Stomach (tissue), 9 donors: Measurements from ENCODE around the gene TTBK2. TPM values are rescaled to one million over a fixed set of nuclear protein-coding genes. Genes with fewer than 3 reads are reported as not detected.

Experiments used
- DNase-seq, 2 donors: peaks; one replicate each; pipeline versions ENCODE4 v3.0.0 to v3.0.0-alpha.2; 2013 to 2019
- H3K27ac ChIP-seq, 5 donors: fragments of 200-600 bp in 4 of 5; sonication (generic) in 4 of 5; one replicate each; pipeline ENCODE4 v1.5.1; 2013 to 2019; ENCODE audit warnings: mild to moderate bottlenecking in 1 of 5, moderate library complexity in 1 of 5
- H3K27me3 ChIP-seq, 3 donors: fragments of 200-600 bp; sonication (generic); one replicate each; pipeline ENCODE4 v1.5.1; 2017 to 2019; ENCODE audit warnings: mixed run types in 1 of 3
- H3K36me3 ChIP-seq, 4 donors: fragments of 200-600 bp; sonication (generic); 1 replicate in 3 of 4; 2 replicates in 1 of 4; pipeline ENCODE4 v1.5.1; 2016 to 2019
- H3K4me1 ChIP-seq, 4 donors: fragments of 200-600 bp; sonication (generic); one replicate each; pipeline ENCODE4 v1.5.1; 2016 to 2019
- H3K4me3 ChIP-seq, 4 donors: fragments of 200-600 bp; sonication (generic) in 3 of 4; one replicate each; pipeline ENCODE4 v1.5.1; 2016 to 2019; ENCODE audit warnings: mild to moderate bottlenecking in 1 of 4
- H3K9me3 ChIP-seq, 4 donors: fragments of 200-600 bp; sonication (generic); one replicate each; pipeline ENCODE4 v1.5.1; 2016 to 2019
- EP300 ChIP-seq: sonication (generic); formaldehyde crosslinking; IDR thresholded peaks from one replicate; pipeline ENCODE4 v1.6.1; 2017; ENCODE audit warnings: antibody characterized with exemption
- POLR2A ChIP-seq, 4 donors: fragments of 450-650 bp; IDR thresholded peaks; one replicate each; pipeline ENCODE4 v1.6.1; 2016; ENCODE audit warnings: antibody characterized with exemption in 4 of 4, control low read depth in 2 of 4, mild to moderate bottlenecking in 1 of 4, moderate library complexity in 1 of 4
- POLR2AphosphoS5 ChIP-seq, 3 donors: sonication (generic); formaldehyde crosslinking; IDR thresholded peaks; one replicate each; pipeline ENCODE4 v1.6.1; 2016; ENCODE audit warnings: antibody characterized with exemption in 3 of 3
- WGBS, 5 donors: extraction: QIAGEN DNeasy Blood & Tissue Kit in 3 of 5; methylation state at CpG; one replicate each; pipeline versions ENCODE4 v1.1.5 to v1.1.7; 2013 to 2018; 5-methylcytosine and 5-hydroxymethylcytosine counted together
- intact Hi-C: fragments of 100-400 bp; cut with DNase I; formaldehyde crosslinking; loops from one replicate; pipeline ENCODE4 v1.15.1; 2023; ENCODE audit warnings: low total_unique reads
- polyA plus RNA-seq, 3 donors: library from polyadenylated mRNA; stranded (reverse); fragments of 200-250 nt; gene quantifications; one replicate each; pipeline ENCODE4 v1.2.3, GENCODE V29; 2013
- total RNA-seq, 5 donors: library from RNA; depleted of rRNA; stranded (reverse); fragments of >200 nt; gene quantifications; one replicate each; pipeline versions ENCODE4 v1.1.0 to v1.2.3, GENCODE V29; 2014 to 2016
- TF ChIP-seq, protein P1 (sequence below), 7 experiments: fragments of 450-650 bp in 4 of 7; fragments of 200-600 bp in 3 of 7; sonication (generic) in 3 of 7; IDR thresholded peaks; one replicate each; pipeline ENCODE4 v1.5.1; 2016 to 2019; ENCODE audit warnings: antibody characterized with exemption in 7 of 7, control low read depth in 2 of 7, mild to moderate bottlenecking in 1 of 7
- donor health status: healthy with polysubstance abuse.
- donor health status: Bipolar disorder and iron deficiency.
- donor health status: healthy.

Gene TTBK2
- total and polyA plus RNA-seq, 8 donors, result 1.2 to 15.6 (median 7.6) TPM

DNA sequence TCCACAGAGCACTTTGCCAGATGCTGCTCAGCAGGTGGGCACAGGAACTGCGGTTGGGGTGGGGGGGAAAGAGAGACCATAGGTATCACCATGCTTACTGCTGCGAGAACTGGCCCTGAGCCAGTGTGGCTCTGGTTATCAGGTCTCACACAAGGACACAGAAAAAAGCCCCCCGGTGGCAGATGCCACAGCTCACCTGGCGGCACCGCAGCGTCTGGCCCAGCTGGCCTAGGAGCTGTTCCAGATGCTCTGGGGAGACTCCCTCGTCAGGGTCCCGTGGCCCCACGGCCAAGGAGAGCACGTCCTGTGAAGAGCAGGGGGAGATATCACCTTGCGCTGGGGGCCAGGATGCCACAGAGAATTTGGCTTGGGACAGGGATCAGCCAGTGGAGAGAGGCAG, 194.5 kb downstream of the TTBK2 start:
- no peaks in the 10 kb centered on the region for H3K9me3 ChIP-seq
- WGBS, 5 donors, result 82 to 90% (median 88%) methylated on average over 11 of the region's 11 CpGs
- H3K4me3 ChIP-seq, result no peak overlapping the region
- peaks cover 81 to 100% (median 98%) of the 10 kb centered on the region in 4 donors for H3K36me3 ChIP-seq
- no peak for TF ChIP-seq EP300
- no peak for TF ChIP-seq POLR2AphosphoS5 (IDR thresholded peaks at IDR 0.05)
- TF ChIP-seq, protein P1, sequence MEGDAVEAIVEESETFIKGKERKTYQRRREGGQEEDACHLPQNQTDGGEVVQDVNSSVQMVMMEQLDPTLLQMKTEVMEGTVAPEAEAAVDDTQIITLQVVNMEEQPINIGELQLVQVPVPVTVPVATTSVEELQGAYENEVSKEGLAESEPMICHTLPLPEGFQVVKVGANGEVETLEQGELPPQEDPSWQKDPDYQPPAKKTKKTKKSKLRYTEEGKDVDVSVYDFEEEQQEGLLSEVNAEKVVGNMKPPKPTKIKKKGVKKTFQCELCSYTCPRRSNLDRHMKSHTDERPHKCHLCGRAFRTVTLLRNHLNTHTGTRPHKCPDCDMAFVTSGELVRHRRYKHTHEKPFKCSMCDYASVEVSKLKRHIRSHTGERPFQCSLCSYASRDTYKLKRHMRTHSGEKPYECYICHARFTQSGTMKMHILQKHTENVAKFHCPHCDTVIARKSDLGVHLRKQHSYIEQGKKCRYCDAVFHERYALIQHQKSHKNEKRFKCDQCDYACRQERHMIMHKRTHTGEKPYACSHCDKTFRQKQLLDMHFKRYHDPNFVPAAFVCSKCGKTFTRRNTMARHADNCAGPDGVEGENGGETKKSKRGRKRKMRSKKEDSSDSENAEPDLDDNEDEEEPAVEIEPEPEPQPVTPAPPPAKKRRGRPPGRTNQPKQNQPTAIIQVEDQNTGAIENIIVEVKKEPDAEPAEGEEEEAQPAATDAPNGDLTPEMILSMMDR (IDR thresholded peaks at IDR 0.05), result no peak
- no peak for TF ChIP-seq POLR2A (IDR thresholded peaks at IDR 0.05)
- no peak for DNase-seq
- H3K27me3 ChIP-seq, result no peaks in the 10 kb centered on the region
- no peak overlapping the region for H3K27ac ChIP-seq
- H3K4me1 ChIP-seq, result peaks cover 0 to 11% (median 3%) of the 10 kb centered on the region in 4 donors
- intact Hi-C loops, result no loop called here

DNA sequence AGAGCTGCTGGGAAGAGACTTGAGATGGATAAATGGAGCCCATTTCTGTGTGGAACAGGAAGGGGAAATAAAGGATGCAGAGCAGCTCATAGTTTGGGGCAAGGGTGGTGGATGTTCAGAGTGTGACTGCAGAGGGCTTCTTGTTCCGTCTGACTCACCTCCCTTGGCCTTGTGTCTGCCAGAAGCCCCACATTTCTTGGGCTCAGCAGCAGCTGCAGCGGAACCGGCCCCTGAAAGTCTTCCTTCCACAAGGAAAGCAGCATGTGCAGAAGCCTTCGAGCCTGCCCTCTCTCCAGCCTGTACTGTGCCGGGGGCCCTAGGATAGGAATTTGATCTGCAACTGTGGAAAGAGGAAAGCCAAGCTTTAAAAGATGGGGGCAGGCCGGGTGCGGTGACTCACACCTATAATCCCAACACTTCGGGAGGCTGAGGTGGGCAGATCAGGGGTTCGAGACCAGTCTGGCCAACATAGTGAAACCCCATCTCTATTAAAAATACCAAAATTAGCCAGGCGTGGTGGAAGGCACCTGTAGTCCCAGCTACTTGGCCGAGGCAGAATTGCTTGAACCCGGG, 195.2 kb downstream of the TTBK2 start:
- H3K27ac ChIP-seq, result no peak overlapping the region
- no peaks in the 10 kb centered on the region for H3K27me3 ChIP-seq
- H3K4me1 ChIP-seq, result peaks cover 0 to 11% (median 3%) of the 10 kb centered on the region in 4 donors
- 86 to 94% (median 91%) methylated on average over 12 of the region's 12 CpGs for WGBS, 5 donors
- no peaks in the 10 kb centered on the region for H3K9me3 ChIP-seq
- TF ChIP-seq, protein P1 (IDR thresholded peaks at IDR 0.05), result no peak
- TF ChIP-seq POLR2AphosphoS5 (IDR thresholded peaks at IDR 0.05) (no peak), EP300 (no peak), POLR2A (IDR thresholded peaks at IDR 0.05) (no peak)
- H3K4me3 ChIP-seq, result no peak overlapping the region
- DNase-seq, result no peak
- H3K36me3 ChIP-seq, result peaks cover 75 to 100% (median 97%) of the 10 kb centered on the region in 4 donors
- intact Hi-C loops, result no loop called here

DNA sequence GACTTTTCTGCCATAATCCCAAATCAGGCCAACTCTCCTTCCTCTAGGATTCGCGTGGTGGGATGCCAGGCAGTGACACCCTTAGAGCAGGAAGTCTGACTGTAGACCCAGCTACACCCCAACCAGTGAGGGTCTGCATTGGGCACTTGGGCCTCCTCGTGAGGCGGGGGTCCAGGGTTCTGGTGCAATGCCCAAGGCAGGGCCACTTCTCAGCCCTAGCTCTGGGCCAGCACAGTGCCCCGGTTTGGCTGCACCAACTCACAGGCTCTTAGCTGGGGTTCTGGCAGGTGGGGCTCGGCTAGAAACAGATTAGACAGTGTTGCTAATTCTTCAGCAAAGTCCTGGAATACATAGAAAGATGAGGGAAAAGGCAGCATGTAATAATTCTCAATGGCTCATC, 196.3 kb downstream of the TTBK2 start:
- no peak for DNase-seq
- H3K4me3 ChIP-seq, result no peak overlapping the region
- H3K9me3 ChIP-seq, result no peaks in the 10 kb centered on the region
- H3K27me3 ChIP-seq, result no peaks in the 10 kb centered on the region
- WGBS, 5 donors, result 85 to 96% (median 88%) methylated on average over 6 of the region's 6 CpGs
- intact Hi-C loops, result no loop called here
- peaks cover 0 to 11% (median under 1%) of the 10 kb centered on the region in 4 donors for H3K4me1 ChIP-seq
- TF ChIP-seq EP300 (no peak), POLR2AphosphoS5 (IDR thresholded peaks at IDR 0.05) (no peak)
- peaks cover 76 to 100% (median 97%) of the 10 kb centered on the region in 4 donors for H3K36me3 ChIP-seq
- H3K27ac ChIP-seq, result no peak overlapping the region

DNA sequence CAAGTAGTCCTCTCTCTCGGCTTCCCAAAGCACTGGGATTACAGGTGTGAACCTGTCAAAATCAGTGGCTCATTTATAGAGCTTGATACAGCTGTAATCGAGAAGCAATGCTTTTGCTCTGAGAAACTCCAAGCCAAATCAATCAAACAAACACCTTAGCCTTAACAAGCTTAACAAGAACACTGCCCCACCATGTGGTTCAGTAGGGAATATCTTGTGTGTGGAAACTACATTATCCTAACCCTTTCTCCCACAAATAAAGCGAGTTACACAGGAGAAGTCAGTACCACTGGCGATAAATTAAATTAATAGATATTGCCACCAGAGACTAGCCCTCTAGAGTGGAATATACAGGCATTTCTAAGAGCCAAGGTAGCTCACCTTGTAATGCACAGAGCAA, 197.5 kb downstream of the TTBK2 start:
- DNase-seq, result no peak
- Histone ChIP-seq H3K4me1 (peaks cover 0 to 5% (median 0%) of the 10 kb centered on the region in 4 donors), H3K27me3 (no peaks in the 10 kb centered on the region), H3K36me3 (peaks cover 68 to 99% (median 97%) of the 10 kb centered on the region in 4 donors), H3K4me3 (no peak overlapping the region), H3K9me3 (no peaks in the 10 kb centered on the region), H3K27ac (no peak overlapping the region)
- intact Hi-C loops, result no loop called here
- TF ChIP-seq POLR2A (IDR thresholded peaks at IDR 0.05), result no peak
- no peak for TF ChIP-seq EP300
- no peak for TF ChIP-seq POLR2AphosphoS5 (IDR thresholded peaks at IDR 0.05)
- TF ChIP-seq, protein P1 (IDR thresholded peaks at IDR 0.05), result no peak
- 78 to 85% (median 84%) methylated on average over 4 of the region's 4 CpGs for WGBS, 5 donors

DNA sequence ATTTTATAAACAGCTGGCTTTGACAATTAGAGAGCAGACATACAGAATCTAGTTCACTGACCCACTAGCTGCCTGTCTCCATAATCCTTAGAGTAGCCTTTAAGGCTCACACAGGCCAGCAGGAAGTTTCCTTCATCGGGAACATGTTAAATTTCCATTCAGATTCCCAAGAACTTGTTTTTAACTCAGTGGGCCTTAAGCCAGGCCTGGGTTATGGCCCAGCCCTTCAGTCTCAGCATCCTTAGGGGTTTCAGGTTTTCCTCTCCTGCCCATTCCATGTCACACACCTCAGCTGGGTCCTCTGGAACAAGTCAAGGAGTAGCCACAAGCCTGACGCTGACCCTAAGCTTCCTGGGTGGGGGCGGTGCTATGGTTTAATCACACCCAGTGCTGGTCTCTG, 198.7 kb downstream of the TTBK2 start:
- H3K27me3 ChIP-seq, result no peaks in the 10 kb centered on the region
- no peak overlapping the region for H3K4me3 ChIP-seq
- H3K4me1 ChIP-seq, result no peaks in the 10 kb centered on the region
- 70 to 86% (median 78%) methylated on average over 3 of the region's 3 CpGs for WGBS, 5 donors
- H3K27ac ChIP-seq, result no peak overlapping the region
- H3K36me3 ChIP-seq, result peaks cover 56 to 99% (median 95%) of the 10 kb centered on the region in 4 donors
- no peak for DNase-seq
- H3K9me3 ChIP-seq, result no peaks in the 10 kb centered on the region
- intact Hi-C loops, result no loop called here
- TF ChIP-seq EP300 (no peak), POLR2AphosphoS5 (IDR thresholded peaks at IDR 0.05) (no peak), POLR2A (IDR thresholded peaks at IDR 0.05) (no peak)
- TF ChIP-seq, protein P1 (IDR thresholded peaks at IDR 0.05), result no peak
